T-cell (primary cell): ENCODE measurements around the gene BCL2. TPM values are rescaled to one million over a fixed set of nuclear protein-coding genes. Genes with fewer than 3 reads are reported as not detected.
A peak's percentile ranks its signal among the peaks of the same experiment; 100 is the strongest.

Experiments used
- ATAC-seq, 4 experiments: fragments of 200-7000 bp in 3 of 4; fragments of 150-1000 bp in 1 of 4; cut with Tn5 transposase; replicated peaks in 1 of 4; 1 replicate in 3 of 4; 2 replicates in 1 of 4; pipeline ENCODE4 v1.10.0; 2021; ENCODE audit warnings: moderate library complexity in 3 of 4, mild to moderate bottlenecking in 2 of 4, moderate number of reproducible peaks in 1 of 4
- CTCF ChIA-PET, 2 donors: fragments of 300-600 bp; sonication (Branson Sonifier 250); formaldehyde crosslinking; loops; one replicate each; lab custom pipeline; 2022; ENCODE audit warnings: antibody characterized with exemption in 2 of 2; lab: Charles Lee
- POLR2A ChIA-PET, 2 donors: fragments of 300-600 bp; sonication (Branson Sonifier 250); formaldehyde crosslinking; loops; one replicate each; lab custom pipeline; 2022; ENCODE audit warnings: antibody characterized with exemption in 2 of 2; lab: Charles Lee
- DNase-seq, 35 experiments: peaks; one replicate each; pipeline versions ENCODE4 v3.0.0 to v3.0.0-alpha.2; 2013 to 2023
- H3K27ac ChIP-seq: one replicate; pipeline ENCODE4 v1.5.1; 2013; ENCODE audit warnings: low read length
- H3K27me3 ChIP-seq, 2 experiments: replicated peaks in 1 of 2; 1 replicate in 1 of 2; 2 replicates in 1 of 2; pipeline versions ENCODE4 v1.6.1 to v1.7.0; 2013; ENCODE audit warnings: low read length in 1 of 2, mixed read lengths in 1 of 2; ENCODE audit not compliant: control insufficient read depth in 2 of 2, insufficient read depth in 2 of 2; ENCODE audit errors: extremely low read depth in 1 of 2
- H3K36me3 ChIP-seq, 2 donors: 1 replicate in 1 of 2; 2 replicates in 1 of 2; pipeline versions ENCODE4 v1.6.1 to v1.7.0; 2013; ENCODE audit warnings: low read length in 1 of 2; ENCODE audit not compliant: control insufficient read depth in 2 of 2, insufficient read depth in 1 of 2; ENCODE audit errors: extremely low read depth in 1 of 2
- H3K4me1 ChIP-seq, 2 experiments: 1 replicate in 1 of 2; 2 replicates in 1 of 2; pipeline versions ENCODE4 v1.6.1 to v1.7.0; 2013; ENCODE audit warnings: low read length in 2 of 2, mixed read lengths in 1 of 2; ENCODE audit not compliant: insufficient read depth in 2 of 2, control insufficient read depth in 1 of 2; ENCODE audit errors: extremely low read depth in 1 of 2
- H3K4me3 ChIP-seq, 2 donors: 1 replicate in 1 of 2; 2 replicates in 1 of 2; pipeline versions ENCODE4 v1.5.1 to v1.7.0; 2013; ENCODE audit warnings: mild to moderate bottlenecking in 2 of 2, low read length in 1 of 2, moderate library complexity in 1 of 2; ENCODE audit not compliant: control insufficient read depth in 1 of 2; ENCODE audit errors: extremely low read depth in 1 of 2
- H3K9me3 ChIP-seq: 2 replicates; pipeline ENCODE4 v1.7.0; 2013
- H3K27ac Mint-ChIP-seq, 2 donors: one replicate each; pipeline ENCODE4 v1.8.0; 2020 to 2021; ENCODE audit warnings: mild to moderate bottlenecking in 2 of 2, mixed read lengths in 2 of 2
- H3K27me3 Mint-ChIP-seq, 2 donors: one replicate each; pipeline ENCODE4 v1.8.0; 2021 to 2022; ENCODE audit warnings: mixed read lengths in 2 of 2
- H3K36me3 Mint-ChIP-seq: one replicate; pipeline ENCODE4 v1.8.0; 2021; ENCODE audit warnings: mixed read lengths
- H3K4me1 Mint-ChIP-seq, 3 donors: one replicate each; pipeline ENCODE4 v1.8.0; 2020 to 2022; ENCODE audit warnings: mixed read lengths in 3 of 3, mild to moderate bottlenecking in 1 of 3
- H3K4me3 Mint-ChIP-seq, 3 donors: one replicate each; pipeline ENCODE4 v1.8.0; 2020 to 2022; ENCODE audit warnings: mild to moderate bottlenecking in 3 of 3, mixed read lengths in 3 of 3, moderate library complexity in 3 of 3
- H3K9me3 Mint-ChIP-seq, 3 donors: one replicate each; pipeline ENCODE4 v1.8.0; 2020 to 2022; ENCODE audit warnings: mixed read lengths in 3 of 3
- WGBS: methylation state at CpG from one replicate; pipeline ENCODE4 v1.1.5; 2013; ENCODE audit warnings: missing lambda C conversion rate; ENCODE audit not compliant: insufficient coverage; 5-methylcytosine and 5-hydroxymethylcytosine counted together
- total RNA-seq, 35 experiments: library from RNA in 6 of 35; stranded (reverse) in 6 of 35; fragments of 120-200 nt in 1 of 35; gene quantifications; one replicate each; pipeline versions ENCODE4 v1.2.1 to v1.2.4 and lab custom pipeline; 2013 to 2026

The BCL2 gene
- total RNA-seq, 5 donors from 2014 or later (not counting 1 experiment from before 2014, with no cell fraction given) = 113 to 201 (median 123) TPM

DNA sequence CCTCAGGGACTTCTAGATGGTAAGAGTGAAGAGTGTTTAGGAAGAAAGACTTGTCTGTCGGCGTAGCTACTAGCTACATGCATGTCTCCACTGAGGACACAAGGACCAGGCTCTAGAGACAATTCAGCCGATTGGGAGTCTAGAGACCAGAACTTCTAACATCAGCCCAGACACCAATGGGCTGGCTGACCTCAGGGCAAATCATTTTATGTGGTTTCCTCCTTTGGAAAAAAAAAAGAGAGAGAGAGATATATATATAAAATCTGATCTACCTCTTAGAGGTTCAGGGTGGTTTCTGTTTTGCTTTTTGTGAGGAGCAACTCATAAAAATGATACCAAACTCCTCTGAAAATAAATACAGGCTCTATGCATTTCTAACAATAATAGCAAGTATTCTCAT, 212.8 kb downstream of the BCL2 start:
- DNase-seq (no peak), ATAC-seq (no peak)
- H3K4me3 ChIP-seq = no peak overlapping the region
- Mint-ChIP-seq H3K4me3 (peak overlapping the region; percentile 3 to 78 (median 72)), H3K27me3 (no peaks in the 10 kb centered on the region), H3K36me3 (peaks cover 4% of the 10 kb centered on the region), H3K9me3 (peaks cover 0 to 4% (median under 1%) of the 10 kb centered on the region in 3 donors), H3K4me1 (peaks cover 18 to 33% (median 20%) of the 10 kb centered on the region in 3 donors), H3K27ac (peak overlapping the region; percentile 70 to 74)
- peaks cover 0 to 10% of the 10 kb centered on the region in 2 experiments for H3K4me1 ChIP-seq
- peaks cover 0 to 1% of the 10 kb centered on the region in 2 experiments for H3K27me3 ChIP-seq
- no peak overlapping the region for H3K27ac ChIP-seq
- POLR2A ChIA-PET = no interaction called here
- no peaks in the 10 kb centered on the region for H3K36me3 ChIP-seq
- WGBS = 50% methylated on average over 2 of the region's 3 CpGs
- no peaks in the 10 kb centered on the region for H3K9me3 ChIP-seq
- CTCF ChIA-PET = no interaction called here

DNA sequence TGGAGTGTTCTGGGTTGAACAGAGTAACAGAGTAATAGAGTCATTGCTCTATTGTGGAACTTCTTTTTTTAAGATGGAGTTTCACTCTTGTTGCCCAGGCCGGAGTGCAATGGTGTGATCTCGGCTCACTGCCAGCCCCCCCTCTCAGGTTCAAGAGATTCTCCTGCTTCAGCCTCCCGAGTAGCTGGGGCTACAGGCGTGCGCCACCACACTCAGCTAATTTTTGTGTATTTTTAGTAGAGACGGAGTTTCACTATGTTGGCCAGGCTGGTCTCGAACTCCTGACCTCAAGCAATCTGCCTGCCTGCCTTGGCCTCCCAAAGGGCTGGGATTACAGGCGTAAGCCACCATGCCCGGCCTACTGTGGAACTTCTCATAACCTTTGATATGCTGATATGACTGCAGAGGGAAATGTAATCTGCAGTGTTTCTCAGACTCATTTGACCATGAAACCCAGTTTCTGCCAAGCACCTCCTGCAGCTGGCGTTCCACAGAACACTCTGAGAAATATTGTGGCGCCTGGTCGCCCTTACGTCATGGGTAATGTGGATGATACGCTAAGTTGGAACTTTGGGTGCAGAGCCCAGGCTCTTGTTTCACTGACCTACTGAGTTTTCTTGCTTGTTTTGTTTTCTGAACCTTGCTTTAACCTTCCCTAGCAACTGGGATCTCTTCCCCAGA, 213.8 kb downstream of the BCL2 start:
- H3K27me3 ChIP-seq = peaks cover 0 to 6% of the 10 kb centered on the region in 2 experiments
- H3K27ac Mint-ChIP-seq = no peak overlapping the region
- DNase-seq (no peak), ATAC-seq (no peak)
- no peak overlapping the region for H3K27ac ChIP-seq
- no peak overlapping the region for H3K4me3 Mint-ChIP-seq
- POLR2A ChIA-PET = no interaction called here
- H3K36me3 Mint-ChIP-seq = no peaks in the 10 kb centered on the region
- no peak overlapping the region for H3K4me3 ChIP-seq
- no peaks in the 10 kb centered on the region for H3K9me3 Mint-ChIP-seq
- H3K4me1 Mint-ChIP-seq = peaks cover 20 to 36% (median 23%) of the 10 kb centered on the region in 3 donors
- H3K36me3 ChIP-seq = no peaks in the 10 kb centered on the region
- H3K4me1 ChIP-seq = peaks cover 2 to 15% of the 10 kb centered on the region in 2 experiments
- H3K9me3 ChIP-seq = no peaks in the 10 kb centered on the region
- CTCF ChIA-PET = no interaction called here
- no peaks in the 10 kb centered on the region for H3K27me3 Mint-ChIP-seq
- 85% methylated on average over 11 of the region's 14 CpGs for WGBS

DNA sequence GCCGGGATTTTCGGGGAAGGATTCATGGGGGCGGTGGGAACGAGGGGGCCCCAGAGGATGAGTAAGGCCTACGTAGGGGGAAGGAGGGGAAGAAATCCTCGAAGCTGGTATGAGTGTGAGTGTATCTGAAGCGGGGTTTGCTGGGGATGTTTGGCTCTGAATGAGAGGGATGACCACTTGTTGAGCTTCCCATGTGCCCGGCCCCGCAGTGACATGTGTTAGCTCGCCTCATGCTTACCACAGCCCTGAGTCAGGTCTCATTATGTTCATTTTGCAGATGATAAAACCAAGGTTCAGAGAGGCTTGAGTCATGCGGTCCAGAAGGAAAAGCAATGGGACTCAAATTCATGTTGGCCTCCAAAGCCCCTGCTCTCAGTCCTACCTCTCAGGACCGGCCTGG, 214.7 kb downstream of the BCL2 start:
- H3K36me3 ChIP-seq = no peaks in the 10 kb centered on the region
- no peaks in the 10 kb centered on the region for H3K27me3 Mint-ChIP-seq
- H3K4me3 ChIP-seq = no peak overlapping the region
- WGBS = 94% methylated on average over 12 of the region's 12 CpGs
- ATAC-seq (no peak), DNase-seq (no peak)
- POLR2A ChIA-PET = no interaction called here
- H3K9me3 Mint-ChIP-seq = no peaks in the 10 kb centered on the region
- no peaks in the 10 kb centered on the region for H3K9me3 ChIP-seq
- H3K4me3 Mint-ChIP-seq = no peak overlapping the region
- no peak overlapping the region for H3K27ac Mint-ChIP-seq
- peaks cover 6 to 24% of the 10 kb centered on the region in 2 experiments for H3K4me1 ChIP-seq
- peaks cover 29 to 43% (median 31%) of the 10 kb centered on the region in 3 donors for H3K4me1 Mint-ChIP-seq
- H3K27ac ChIP-seq = no peak overlapping the region
- H3K27me3 ChIP-seq = peaks cover 0 to 6% of the 10 kb centered on the region in 2 experiments
- H3K36me3 Mint-ChIP-seq = no peaks in the 10 kb centered on the region
- CTCF ChIA-PET = no interaction called here

DNA sequence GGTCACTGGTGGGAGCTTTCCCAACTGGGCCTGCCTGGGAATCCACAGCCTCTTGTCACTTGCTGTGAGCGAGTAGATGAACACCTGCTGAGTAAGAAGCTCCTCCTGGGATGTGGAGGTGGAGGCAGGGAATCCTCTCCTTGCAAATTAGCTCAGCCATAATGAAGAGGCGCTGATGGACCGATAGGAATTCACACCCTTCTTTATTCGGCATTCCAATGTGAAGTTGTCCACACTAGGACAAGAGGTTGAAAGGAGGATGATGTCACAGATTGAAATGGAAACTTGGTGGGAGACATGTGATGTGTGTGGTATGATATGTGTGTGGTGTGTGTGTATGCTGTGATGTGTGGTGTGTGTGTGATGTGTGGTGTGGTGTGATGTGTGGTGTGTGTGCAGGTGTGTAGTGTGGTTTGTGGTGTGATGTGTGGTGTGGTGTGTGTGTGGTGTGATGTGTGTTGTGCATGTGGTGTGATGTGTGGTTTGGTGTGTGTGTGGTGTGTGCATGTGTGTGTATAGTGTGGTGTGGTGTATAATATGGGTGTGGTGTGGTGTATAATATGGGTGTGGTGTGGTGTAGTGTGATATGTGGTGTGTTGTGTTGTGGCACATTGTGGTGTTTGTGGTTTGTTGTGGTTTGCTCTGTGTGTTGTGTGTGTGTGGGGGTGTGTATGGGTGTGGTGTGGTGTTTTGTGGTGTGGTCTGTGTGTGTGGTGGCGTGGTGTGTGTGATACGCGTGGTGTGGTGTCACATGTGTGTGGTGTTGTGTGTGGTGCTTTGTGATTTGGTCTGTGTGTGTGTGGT, 216.4 kb downstream of the BCL2 start:
- H3K4me3 Mint-ChIP-seq = no peak overlapping the region

DNA sequence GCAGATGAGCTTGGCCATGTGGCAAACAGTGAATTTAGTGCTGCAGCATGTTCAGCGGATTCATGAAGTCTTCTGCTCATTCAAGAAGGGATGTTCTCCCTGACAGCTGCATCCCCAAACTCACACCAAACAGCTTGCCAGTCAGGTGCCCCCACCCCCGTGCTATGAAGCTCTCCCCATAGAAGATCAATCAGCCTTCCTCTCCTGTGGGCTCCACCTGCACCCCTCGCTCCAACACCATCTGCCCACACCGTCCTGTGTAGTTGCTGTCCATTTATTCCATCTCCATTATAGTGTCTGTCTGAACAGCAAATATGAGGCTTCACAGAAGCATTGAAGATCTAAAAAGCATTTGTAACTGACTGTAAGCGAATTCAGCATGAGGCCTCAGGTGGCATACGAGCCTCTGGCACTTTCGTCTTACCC, 218.9 kb downstream of the BCL2 start:
- peak overlapping the region in 1 of 2 donors; percentile 38 for H3K27ac Mint-ChIP-seq
- CTCF ChIA-PET = interaction anchor here in 1 of 2 donors (0.5 kb wide), 1 partner anchor 172 kb away, joined by 3 read pairs; no protein-coding TSS in a partner anchor
- H3K27ac ChIP-seq = no peak overlapping the region
- POLR2A ChIA-PET = interaction anchor here in 1 of 2 donors (0.5 kb wide), 1 partner anchor 210 kb away, joined by 4 read pairs; no protein-coding TSS in a partner anchor
- H3K4me3 Mint-ChIP-seq = peak overlapping the region in 1 of 3 donors; percentile 38
- H3K27me3 Mint-ChIP-seq = no peaks in the 10 kb centered on the region
- ATAC-seq = no peak
- H3K4me1 ChIP-seq = peaks cover 27 to 43% of the 10 kb centered on the region in 2 experiments
- 94% methylated on average over 7 of the region's 7 CpGs for WGBS
- no peaks in the 10 kb centered on the region for H3K9me3 ChIP-seq
- no peaks in the 10 kb centered on the region for H3K36me3 Mint-ChIP-seq
- no peaks in the 10 kb centered on the region for H3K36me3 ChIP-seq
- H3K4me1 Mint-ChIP-seq = peaks cover 46 to 64% (median 59%) of the 10 kb centered on the region in 3 donors
- DNase-seq = no peak
- no peaks in the 10 kb centered on the region for H3K9me3 Mint-ChIP-seq
- H3K27me3 ChIP-seq = peaks cover 0 to 6% of the 10 kb centered on the region in 2 experiments
- H3K4me3 ChIP-seq = no peak overlapping the region

More for the DNA sequence above, 216.4 kb downstream of the BCL2 start:
- Histone ChIP-seq H3K27me3 (peaks cover 0 to 6% of the 10 kb centered on the region in 2 experiments), H3K36me3 (no peaks in the 10 kb centered on the region), H3K9me3 (no peaks in the 10 kb centered on the region), H3K4me3 (no peak overlapping the region), H3K4me1 (peaks cover 21 to 42% of the 10 kb centered on the region in 2 experiments), H3K27ac (no peak overlapping the region)
- Mint-ChIP-seq H3K4me1 (peaks cover 46 to 61% (median 49%) of the 10 kb centered on the region in 3 donors), H3K27ac (no peak overlapping the region), H3K9me3 (no peaks in the 10 kb centered on the region), H3K36me3 (no peaks in the 10 kb centered on the region), H3K27me3 (no peaks in the 10 kb centered on the region)
- 62% methylated on average over 3 of the region's 7 CpGs for WGBS
- POLR2A ChIA-PET = no interaction called here
- CTCF ChIA-PET = no interaction called here
- DNase-seq = no peak
- ATAC-seq = no peak
